NCI-H446 treated with DMSO at 0.1 percent for 48 hours (cell line): ENCODE results near the gene TROAP.
"Not testable (repeated sequence)": the region's sequence is repeated elsewhere in the genome, so short reads cannot be mapped to it uniquely, and the experiment has no call there.

ENCODE experiments used
- DNase-seq: peaks from one replicate; lab custom pipeline; 2025; lab: John Stamatoyannopoulos, UW

The TROAP gene

GRCh38 chr12:49330631-49331379 lies 7.8 kb downstream of the TROAP start:
- DNase-seq, result no peak

GRCh38 chr12:49331380-49332222 lies 8.5 kb downstream of the TROAP start:
- peak; percentile 8 for DNase-seq

- DNase-seq, result no peak
Measured at GRCh38 chr12:49332441-49332861, 9.4 kb downstream of the TROAP start.

GRCh38 chr12:49332891-49333371 lies 9.9 kb downstream of the TROAP start:
- DNase-seq, result no peak

GRCh38 chr12:49333778-49334177 lies 10.7 kb downstream of the TROAP start:
- DNase-seq, result not testable (repeated sequence)

- DNase-seq, result no peak
Measured at GRCh38 chr12:49334226-49334625, 11.2 kb downstream of the TROAP start.

- no peak for DNase-seq
Measured at GRCh38 chr12:49334681-49335080, 11.6 kb downstream of the TROAP start.

GRCh38 chr12:49335118-49335954 lies 12.3 kb downstream of the TROAP start:
- DNase-seq, result no peak

GRCh38 chr12:49335955-49336644 lies 13.0 kb downstream of the TROAP start:
- no peak for DNase-seq

- peak; percentile 53 for DNase-seq
Measured at GRCh38 chr12:49336645-49337584, 13.9 kb downstream of the TROAP start, which contains the start of gene C1QL4. Gene C1QL4, minus strand, starts transcription at chr12:49337188. Its CDS starts 711 bp downstream, at chr12:49336477.

- no peak for DNase-seq
Measured at GRCh38 chr12:49338830-49339463, 15.9 kb downstream of the TROAP start.

- peak; percentile 39 for DNase-seq
Measured at GRCh38 chr12:49339464-49339861, 16.4 kb downstream of the TROAP start.

- no peak for DNase-seq
Measured at GRCh38 chr12:49340095-49340870, 17.2 kb downstream of the TROAP start.

- no peak for DNase-seq
Measured at GRCh38 chr12:49340971-49341776, 18.1 kb downstream of the TROAP start.

GRCh38 chr12:49341777-49342065 lies 18.7 kb downstream of the TROAP start:
- DNase-seq, result no peak

GRCh38 chr12:49342066-49342913 lies 19.2 kb downstream of the TROAP start:
- DNase-seq, result no peak
